Activated CD8-positive, alpha-beta memory T cell treated with anti-CD3 and anti-CD28 coated beads for 48 hours (primary cell): ENCODE data around the gene MGMT.

Experiments used
- DNase-seq, 3 experiments: peaks; one replicate each; pipeline ENCODE4 v3.0.0-alpha.2; 2020; ENCODE audit warnings: low read depth in 2 of 3, low spot score in 2 of 3

Gene MGMT

DNA sequence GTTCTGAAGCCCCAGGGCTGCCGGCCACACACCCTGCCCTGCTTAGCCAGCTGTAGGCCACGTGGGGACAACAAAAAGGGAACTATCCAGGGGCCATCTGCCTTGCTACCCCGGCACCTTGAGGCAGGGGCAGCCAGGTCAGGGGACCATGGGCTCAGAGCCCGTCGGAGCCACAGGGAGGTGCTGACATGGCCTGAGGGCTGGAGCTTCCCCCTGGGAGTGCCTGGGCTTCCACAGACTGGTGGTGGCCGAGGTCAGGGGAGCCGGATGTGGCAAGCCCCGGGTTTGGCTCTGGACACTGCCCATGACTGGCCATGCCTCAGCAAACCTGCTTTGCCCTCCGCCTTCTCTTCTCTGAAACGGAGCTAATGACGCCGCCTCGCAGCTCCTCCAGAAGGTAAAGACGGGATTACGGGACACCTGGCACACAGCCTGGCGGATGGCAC is 318.5 kb downstream of the MGMT start:
- no peak for DNase-seq

DNA sequence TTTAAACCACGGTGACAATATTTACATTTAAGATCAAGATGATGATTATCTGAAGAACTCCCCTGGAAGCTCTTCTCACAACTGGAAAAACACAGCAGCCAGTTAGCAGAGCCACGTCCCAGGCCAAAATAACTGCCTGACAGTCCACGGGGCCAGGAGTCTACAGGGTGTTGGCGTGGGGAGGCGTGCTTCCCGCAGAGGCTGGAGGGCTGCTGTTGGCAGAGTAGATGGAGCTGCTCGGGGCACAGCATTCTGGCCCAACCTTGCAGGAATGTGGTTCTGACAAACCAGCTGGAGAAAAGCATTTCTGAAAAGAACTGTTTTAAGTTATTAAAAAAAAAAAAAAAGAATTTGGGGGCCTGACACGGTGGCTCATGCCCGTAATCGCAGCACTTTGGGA is 319.2 kb downstream of the MGMT start:
- DNase-seq, result no peak

DNA sequence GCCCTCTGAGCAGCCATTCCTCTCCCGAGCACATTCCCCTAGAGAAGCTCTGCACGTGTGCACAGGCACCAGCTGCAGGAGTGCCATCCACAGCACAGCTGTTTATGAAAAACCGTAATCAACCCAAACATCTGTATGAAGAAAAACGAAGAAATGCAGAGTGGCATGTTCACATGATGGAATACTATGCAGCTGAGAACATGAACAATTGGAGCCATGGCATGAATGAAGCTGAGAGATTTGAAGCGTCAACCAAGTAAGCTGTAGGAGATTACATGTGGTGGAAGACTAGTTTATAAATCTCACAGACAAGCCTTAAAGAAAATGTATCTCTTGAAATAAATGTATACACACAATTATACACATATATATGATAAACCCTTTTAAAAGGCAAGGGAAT is 320.5 kb downstream of the MGMT start:
- no peak for DNase-seq

DNA sequence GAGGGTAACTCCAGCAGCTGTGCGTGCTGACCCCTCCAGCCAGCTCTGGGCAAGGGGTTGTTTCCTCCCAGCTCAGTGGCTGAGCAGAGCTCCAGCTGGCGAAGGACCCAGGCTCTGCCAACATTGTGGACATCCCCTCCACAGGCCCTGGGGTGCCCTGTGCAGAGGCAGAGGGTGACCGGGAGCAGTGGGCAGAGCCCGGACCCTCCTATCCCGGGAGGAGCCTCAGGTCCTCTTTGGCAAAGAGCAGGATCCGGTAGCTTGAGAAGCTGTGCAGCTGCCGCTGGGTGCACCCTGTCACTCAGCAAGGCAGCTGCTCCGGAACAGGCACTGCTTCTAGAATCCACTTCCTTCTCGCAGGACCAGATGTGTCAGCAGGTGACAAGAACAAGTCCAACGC is 321.2 kb downstream of the MGMT start:
- DNase-seq, result no peak

DNA sequence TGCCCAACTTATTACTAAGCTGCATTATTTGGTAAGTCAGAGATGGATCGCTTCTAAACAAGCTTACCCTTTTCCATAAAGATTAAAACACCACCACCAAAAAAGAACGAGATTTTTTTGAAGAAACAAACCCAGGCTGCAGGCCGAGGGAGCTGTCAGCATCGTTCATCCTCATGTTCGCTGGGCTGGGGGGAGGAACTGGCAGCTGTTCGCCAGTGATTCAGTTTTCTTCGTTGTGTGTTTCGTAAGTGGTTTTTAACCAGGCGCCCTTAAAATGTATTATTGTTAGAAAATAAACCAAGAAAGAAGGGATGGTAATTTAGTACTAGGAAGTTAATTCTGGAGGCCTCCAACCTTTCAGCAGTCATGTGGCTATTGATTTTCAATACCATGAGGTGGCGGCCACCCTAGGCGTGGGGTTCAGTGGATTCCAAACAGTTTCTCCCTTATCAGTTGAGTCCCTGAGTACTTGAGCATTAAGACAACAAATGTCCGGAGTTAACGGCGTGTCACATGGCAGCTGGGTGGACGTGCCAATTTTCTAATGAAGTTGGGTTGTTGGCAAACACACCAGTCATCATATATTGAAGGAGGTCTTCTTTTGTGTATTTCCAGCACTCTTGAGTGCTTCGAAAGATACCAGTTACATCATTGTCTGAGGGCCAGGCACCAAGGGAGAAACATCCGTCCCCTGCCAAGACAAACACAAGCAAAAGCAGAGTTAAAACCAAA is 323.8 kb downstream of the MGMT start:
- DNase-seq, result no peak

DNA sequence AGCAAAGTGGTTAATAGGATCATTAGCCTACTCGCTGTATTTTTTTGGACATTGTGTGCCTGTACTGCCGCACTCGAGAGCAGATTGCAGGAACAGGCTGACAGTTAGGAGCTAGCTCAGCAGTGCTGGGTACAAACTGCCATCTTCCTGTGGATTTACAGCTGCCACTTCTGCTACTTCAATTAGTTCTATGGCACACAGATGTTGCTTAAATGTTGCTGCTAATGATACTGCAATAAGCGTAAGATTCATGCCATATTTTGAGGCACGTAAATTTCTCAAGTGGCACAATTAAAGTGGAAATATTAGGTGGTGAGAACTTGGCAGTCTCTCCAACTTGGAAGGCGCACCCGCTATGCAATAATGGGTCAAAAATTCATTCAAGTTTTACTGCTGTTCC is 325.1 kb downstream of the MGMT start:
- no peak for DNase-seq

DNA sequence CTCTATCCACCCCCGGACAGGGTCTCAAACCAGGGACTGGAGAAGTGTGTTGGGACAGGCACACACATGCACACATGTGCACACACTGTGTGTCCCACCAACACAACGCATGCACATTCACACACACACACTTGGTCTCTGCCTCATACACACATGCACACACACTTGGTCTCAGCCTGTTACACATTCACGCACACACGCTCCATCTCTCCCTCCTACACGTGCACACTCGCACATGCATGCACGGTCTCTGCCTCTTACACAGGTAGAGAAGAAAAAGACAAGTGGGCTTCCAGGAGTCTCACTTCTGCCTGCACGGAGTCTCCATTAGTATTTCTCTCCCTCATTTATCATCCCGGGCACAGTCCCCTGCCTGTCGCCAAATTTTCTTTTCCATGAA is 325.8 kb downstream of the MGMT start:
- no peak for DNase-seq

DNA sequence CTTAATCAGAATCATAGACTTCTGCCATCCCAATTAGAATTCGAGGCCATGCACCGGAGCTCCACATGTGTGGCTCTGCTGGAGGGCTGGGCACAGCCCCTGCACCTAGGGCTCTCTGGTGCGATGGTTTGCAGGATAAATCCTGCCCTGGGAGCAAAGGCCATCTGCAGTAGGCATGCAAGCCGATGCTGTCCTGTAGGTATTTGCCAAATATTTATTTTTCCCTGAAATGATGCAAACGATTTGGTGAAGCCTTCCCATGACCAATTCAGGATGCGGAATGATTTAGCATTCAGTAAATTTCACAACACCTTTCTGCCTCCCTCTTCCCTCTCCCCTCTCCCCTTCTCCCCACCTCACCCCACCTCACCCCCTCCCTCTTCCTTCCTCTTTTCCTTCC is 326.4 kb downstream of the MGMT start:
- DNase-seq, result no peak

DNA sequence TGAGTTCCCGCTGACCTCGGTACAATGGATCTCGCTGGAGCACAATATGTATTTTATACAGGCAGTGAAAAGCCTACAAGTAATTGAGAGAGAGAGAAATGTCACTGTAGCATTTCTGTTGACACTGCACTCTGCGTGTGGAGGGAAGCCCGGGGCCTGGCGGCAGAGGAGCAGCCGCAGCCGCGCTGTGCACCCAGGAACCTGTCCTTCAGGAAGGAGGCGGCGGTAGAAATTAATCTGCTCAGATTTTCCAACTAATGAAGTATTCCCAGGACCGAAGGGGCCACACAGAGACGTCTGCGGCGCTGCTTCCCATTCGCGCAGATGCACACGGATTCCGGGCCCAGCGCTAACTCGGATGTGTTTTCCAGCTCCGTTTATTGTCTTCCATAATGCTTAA is 327.0 kb downstream of the MGMT start:
- no peak for DNase-seq

DNA sequence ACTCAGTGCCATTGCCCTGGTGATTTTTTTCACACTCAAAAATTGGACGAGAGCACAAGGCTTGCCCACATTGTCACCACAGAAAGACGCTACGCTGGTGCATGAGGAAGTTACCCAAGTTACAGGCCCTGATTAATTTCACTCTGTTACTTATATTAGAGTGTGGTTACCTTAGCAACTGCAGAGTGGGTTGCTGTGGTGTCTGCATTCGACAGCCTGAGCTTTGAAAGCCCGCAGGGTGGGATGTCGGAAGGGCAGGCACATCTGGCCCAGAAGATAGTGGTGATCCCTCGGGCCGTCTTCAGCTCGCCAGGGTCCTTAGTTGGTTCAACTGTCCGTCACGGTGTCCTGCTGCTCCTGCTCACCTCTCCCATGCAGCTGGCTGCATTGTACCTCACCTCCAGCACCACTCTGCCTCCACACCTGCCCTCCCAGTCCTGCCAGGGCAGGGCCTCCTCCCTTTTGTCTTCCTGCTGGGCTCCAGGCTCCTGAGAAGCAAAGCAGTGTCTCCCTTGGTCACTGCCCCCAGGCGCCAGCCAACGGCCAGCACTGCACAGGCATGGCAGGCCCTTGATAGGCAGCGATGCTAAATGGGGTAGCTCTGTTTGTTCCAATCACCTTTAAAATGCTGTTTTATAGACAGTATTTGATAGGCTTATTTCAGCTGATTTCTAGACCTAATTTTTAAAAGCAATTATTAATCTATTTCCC is 329.8 kb downstream of the MGMT start:
- no peak for DNase-seq

DNA sequence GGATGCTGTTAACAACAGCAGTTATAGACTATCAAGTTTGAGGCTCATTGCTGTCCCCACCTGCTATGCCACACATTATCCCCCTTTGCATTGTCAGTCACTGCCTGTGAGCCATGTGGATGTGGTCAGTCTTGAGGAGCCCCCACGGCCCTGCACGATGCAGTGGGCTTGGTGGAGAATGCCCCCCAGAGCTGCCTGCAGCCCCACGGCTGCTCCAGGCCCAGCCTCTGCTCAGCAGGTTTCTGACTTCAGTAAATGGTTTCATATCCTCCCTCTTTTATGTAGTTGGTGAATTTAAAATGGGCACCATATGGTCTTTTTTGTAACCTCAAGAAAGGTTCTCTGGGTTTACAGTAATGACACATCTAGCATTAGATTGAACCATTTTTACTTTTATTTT is 332.9 kb downstream of the MGMT start:
- no peak for DNase-seq

DNA sequence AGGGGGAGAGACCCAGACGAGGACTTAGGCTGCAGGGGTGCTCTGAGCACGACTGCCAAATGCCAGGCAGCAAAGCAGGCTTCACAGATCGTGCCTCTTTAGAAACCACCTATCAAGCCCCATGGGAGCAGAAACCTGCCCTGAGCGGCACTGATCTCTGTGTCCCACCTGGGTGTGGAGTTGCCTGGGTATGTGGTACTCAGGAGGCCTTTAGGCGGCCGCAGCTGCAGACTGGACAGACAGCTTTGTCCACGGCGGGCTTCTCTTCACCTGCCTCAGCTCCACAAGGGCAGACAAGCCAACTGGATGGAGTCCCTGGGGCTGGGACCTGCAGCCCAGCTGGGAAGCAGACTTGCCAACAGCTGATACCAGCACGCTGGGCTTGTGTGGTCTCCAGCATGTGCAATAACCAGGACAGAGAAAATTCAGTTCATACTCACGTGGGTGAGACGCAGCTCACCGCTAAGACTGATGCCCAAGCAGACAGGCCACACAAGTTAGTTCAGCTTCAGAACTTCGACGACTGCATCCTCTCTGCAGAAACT is 333.8 kb downstream of the MGMT start:
- DNase-seq, result no peak

DNA sequence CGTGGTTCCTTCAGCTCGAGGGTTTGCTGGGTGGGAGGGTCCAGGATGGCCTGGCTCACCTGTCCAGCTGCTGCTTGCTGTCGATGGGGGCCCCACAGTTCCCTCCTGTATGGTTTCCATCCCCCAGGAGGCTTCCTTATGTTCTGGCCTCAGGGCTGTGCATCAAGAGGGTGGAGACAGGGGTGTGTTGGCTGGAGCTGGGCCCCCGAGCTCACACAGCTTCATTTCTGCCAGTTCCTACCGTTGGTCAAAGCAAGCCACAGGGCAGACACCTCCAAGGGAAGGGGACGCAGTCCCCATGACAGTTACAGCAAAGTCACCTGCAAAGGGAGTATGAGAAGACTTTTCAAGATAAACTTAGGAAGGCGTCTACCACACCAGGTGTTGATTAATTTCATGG is 340.2 kb downstream of the MGMT start:
- no peak for DNase-seq

DNA sequence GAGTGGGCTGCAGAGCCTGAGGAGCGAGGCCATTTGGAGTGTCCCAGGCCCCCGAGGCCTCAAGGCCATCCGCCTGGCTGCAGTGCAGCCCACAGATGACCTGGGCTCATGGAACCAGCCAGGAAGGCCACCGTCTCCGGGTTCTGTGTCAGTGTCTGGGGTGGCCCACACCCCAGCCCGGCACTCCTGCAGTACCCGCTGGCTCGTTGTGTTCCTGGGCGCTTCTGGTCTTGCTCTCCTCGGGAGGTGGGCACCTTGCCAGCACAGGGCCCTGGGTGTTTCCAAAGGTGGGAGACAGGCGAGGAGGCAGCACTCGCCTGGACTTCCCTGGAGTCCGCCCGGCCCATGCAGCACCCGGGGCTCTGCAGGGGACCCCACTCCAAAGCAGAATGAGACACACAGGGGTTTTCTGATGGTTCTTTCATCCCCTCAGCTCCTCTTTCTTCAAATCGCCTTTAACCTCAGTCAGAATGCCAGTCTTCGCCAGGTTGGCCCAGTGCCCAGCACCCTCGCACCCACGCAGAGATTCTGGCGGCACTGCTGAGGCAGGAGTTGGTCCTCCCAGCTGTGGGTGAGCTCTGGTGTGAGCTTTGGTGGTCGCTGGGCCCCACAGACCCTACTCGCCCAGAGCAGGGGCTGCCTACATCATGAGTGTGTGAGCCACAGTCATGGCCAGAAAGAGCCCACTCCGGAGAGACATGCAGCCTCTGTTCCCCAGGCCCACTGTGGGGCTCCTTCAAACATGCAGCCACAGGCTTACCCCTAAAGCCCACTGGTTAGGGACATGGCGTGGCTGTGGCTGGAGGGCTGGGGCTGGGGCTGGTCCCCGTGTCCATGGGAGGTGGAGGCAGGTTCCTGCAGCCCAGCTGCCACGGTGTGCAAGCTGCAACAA is 341.3 kb downstream of the MGMT start:
- DNase-seq, result no peak

DNA sequence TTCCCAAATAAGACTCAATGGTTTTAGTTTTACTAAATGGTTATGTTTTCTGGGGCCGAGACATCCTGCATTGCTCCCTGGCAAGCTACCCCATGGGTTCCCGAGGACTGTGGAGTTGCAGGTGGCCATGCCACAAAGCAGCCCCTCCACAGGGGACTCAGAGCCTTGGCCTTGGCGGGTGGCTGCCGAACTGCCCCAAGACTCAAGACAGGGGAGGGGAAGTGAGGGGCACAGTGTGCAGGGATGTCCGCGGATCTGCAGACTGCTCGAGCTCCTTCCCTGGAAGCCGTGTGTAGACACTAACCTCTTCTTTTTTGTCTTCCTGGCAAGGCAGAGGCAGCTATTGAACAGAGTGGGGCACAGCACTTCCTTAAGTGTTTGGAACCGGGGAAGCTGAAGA is 342.4 kb downstream of the MGMT start:
- DNase-seq, result no peak

DNA sequence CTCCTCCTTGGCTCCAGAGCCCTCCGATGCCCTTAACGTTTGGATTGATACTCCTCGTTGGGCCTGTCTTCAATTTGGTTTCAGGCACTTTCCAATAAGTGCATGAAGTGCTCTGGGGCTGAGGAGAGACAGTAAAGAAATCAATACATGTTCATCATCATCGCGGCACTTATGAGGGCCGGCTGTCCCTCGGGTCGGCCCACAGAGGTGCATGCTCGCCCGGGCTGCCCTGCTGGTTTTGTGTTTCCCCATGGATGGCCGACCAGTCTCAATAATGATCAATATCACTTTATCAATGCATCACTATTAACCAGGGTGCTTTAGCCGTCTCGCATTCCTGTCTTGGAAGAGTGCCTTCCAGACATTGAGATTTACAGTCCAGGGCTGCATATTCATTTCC is 342.8 kb downstream of the MGMT start:
- no peak for DNase-seq

DNA sequence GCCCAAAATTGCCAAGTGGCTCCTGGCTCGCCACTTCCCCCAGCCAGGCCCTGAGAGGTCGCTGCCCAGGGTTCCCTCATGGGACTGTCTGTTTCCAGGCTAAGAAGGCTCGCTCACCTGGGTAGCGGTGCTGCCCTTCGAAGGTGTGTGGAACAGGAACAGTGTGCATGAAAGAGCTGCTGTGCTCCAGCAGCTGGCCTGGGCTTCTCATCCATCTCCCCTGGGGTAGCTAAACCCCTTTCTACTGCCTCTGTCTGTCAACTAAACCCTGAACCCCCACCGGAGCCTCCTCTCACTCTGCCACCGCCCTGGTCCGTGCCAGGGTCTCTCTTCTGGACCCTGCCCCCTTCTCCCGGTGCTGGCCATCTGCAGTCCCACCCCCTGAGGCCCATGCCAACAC is 344.2 kb downstream of the MGMT start:
- no peak for DNase-seq

DNA sequence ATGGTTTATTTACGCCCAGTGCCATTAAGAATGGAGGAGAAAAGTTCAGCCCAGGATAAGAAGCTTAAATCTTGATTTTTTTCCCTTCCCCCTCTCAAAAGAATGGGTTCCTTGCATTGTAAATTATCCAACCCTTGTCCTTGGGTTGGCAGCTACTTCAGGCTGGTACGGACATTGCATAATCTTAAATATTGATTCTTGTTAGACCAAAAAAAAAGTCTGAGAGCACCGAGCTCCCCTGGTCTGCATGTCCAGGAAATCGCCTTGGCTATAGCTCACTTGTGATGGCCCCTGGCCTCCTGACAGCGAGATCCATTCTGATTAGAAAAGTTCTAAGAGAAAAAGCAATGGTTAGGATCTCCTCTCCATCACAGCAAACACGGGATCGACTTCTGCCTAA is 345.4 kb downstream of the MGMT start:
- DNase-seq, result no peak

DNA sequence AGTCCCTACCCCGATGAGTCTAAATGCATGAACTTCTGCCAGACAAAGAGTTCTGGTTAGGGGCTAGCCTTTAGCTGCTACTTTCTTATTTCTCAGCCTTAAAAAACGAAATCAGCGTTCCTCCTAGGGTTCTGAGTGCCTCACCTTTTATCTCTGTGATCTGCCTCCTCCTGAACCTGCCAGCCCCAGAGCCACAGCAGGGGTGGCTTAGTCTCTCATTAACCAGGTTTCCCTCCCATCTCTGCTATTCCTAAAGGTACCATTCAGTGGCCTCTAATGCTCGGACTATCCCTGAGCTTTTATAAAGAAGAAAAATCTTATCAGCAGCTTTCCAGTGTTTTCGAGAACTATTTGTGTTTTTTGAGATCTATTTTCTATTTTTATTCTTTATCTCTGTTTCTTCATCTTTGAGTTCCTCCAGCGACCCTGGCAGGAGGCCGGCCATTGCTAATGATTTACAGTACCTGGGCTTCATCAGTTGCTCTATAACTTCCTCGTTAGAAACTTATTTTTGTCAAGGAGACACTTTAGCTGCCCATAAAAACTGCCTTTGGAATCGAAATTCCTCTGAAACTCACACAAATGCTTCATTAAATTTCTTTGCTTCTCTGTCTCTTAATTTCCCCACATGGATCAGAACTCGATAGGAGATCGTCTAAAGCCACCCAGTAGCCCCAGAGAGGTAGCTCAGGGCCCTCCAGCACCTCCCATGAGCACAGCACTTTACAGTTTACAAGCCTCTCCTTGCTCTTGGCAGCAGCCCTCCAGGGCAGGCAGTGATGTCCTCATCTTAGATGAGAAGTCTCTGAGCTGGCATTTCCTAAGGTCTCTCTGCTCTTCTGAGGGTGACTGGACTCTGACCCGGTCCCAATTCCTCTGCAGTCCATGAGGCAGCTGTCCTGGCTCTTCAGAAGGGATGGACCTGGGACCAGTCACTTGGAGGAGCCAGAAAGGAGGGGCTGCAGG is 347.9 kb downstream of the MGMT start:
- DNase-seq, result no peak

DNA sequence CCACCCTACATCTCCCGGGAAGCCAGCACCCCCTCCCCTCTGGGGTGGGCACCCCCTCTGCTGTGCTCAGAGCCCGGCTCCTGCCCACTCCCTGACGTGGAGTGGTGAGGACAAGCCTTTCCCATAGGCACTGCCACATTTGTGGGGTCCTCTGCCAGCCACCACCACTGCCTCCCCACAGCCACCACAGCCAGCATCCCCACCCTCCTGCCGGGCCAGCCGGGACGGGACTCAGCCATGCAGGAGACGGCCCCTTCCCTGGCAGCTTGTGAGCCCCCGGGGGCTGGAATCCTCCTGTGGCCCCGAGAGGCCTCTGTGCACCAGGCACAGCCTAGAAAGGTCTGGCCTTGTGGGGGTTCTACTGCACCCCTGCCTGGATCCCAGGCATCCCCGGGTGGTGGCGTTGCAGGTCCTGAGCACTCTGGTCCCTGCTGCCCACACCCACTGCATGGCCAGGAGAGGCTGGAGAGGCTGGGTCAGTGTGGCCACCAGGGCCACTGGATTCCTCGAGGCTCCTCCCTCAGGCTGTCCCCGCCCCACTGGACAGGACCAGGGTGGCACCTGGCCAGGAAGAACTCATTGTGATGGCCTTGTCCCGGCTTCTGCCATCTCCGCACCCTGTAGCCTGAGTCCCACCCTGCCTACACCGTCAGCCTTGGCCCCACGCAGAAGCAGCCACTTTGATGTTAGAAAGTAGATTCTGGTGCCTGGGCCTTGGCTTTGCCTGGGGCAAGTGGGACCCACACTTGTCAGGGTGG is 349.0 kb downstream of the MGMT start:
- DNase-seq, result no peak
